ENCODE data around the gene MSMB.
"Not testable (repeated sequence)": the region's sequence is repeated elsewhere in the genome, so short reads cannot be mapped to it uniquely, and the experiment has no call there.

MSMB gene

DNA sequence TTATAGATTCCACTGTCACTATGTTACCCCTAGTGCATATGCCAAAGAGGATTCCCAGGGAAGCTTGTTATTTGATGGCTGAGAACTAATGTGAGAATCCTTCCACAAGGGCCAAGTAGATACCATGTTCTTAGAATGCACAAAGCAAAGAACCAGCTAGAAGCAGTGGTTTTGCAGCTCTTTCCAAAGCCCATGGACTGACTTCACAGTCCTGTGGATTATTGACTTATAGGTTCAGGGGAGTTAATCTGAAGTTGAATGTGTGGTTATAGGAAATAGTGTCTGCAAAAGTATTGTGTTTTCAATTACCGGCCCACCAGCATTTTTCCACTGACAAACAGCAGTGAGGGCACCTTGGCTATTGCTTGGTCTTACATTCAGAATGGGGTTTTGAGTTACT, 45.5 kb downstream of the MSMB start:
- no peaks in the 10 kb centered on the region for H3K9me3 Mint-ChIP-seq
- H3K27ac Mint-ChIP-seq, result no peak overlapping the region
- H3K4me3 Mint-ChIP-seq, result no peak overlapping the region
- intact Hi-C loops (cut with micrococcal nuclease), result no loop called here
- no peaks in the 10 kb centered on the region for H3K27me3 Mint-ChIP-seq
- H3K36me3 Mint-ChIP-seq (ENCODE audit: low read depth), result peaks cover 89% of the 10 kb centered on the region
- H3K4me1 Mint-ChIP-seq (ENCODE audit: low read depth), result no peaks in the 10 kb centered on the region

DNA sequence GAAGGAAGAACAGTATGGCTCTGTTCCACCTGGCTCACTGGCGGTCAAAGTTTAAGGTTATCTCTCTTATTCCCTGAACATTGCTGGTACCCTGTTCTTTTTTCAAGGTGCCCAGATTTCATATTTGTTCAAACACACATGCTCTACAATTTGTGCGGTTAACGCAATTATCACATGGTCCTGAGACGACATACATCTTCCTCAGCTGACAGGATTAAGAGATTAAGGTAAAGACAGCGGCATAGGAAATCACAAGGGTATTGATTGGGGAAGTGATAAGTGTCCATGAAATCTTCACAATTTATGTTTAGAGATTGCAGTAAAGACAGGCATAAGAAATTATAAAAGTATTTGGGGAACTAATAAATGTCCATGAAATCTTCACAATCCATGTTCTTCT, 46.1 kb downstream of the MSMB start:
- H3K4me3 Mint-ChIP-seq; H3K27me3 Mint-ChIP-seq; H3K9me3 Mint-ChIP-seq; H3K4me1 Mint-ChIP-seq (ENCODE audit: low read depth); intact Hi-C loops (cut with micrococcal nuclease); H3K27ac Mint-ChIP-seq: not testable (repeated sequence)
- peaks cover 83% of the 10 kb centered on the region for H3K36me3 Mint-ChIP-seq (ENCODE audit: low read depth)

DNA sequence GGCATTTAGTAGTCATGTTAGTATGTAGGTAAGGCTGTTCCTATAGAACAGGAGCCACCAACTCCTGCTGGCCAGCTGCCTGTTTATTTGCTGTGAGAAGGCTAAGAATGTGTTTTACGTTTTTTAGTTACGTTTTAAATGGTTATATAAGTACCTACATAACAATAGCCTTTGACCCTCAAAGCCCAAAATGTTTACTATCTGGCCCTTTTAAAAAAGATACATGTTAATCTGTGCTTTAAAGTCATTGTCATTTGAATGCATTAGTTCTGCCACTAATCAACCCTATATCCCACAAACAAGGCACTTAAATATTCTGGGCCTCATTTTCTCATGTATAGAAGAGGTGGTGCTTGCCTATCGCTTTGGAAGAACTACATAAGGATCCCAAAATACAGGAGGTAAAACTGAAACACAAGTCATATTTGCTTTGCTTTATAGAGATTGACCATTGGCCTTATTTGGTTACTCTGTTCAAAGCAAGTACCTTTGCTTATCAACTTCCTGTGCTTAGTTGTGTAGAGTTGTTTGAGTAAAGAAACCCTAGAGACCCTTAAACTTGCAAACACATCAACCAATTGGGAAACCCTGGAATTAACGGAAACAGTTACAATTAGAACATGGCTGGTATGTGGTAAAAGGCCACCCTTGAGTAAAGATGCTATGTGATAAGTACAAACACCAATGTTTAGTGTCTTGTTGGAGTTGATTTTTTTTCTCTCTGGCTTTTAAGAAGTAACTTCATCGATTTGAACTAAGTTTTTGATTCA, 47.9 kb downstream of the MSMB start:
- H3K9me3 Mint-ChIP-seq, result no peaks in the 10 kb centered on the region
- H3K27ac Mint-ChIP-seq, result no peak overlapping the region
- peaks cover 77% of the 10 kb centered on the region for H3K36me3 Mint-ChIP-seq (ENCODE audit: low read depth)
- no peaks in the 10 kb centered on the region for H3K27me3 Mint-ChIP-seq
- no peaks in the 10 kb centered on the region for H3K4me1 Mint-ChIP-seq (ENCODE audit: low read depth)
- no peak overlapping the region for H3K4me3 Mint-ChIP-seq
- intact Hi-C loops (cut with micrococcal nuclease), result no loop called here

DNA sequence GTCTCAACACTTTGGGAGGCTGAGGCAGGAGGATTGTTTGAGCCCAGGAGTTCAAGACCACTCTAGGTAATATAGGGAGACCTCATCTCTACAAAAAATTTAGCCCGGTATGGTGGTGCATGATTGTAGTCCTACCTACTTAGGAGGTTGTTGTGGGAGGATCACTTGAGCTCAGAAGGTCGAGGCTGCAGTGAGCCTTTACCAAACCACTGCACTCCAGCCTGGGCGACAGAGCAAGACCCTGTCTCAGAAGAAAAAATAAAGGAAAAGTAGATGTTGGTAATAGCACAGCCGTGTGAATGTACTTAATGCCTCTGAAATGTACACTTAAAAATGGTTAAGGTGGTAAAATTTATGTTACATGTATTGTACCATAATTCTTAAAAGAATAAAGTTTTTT, 48.5 kb downstream of the MSMB start:
- Mint-ChIP-seq H3K9me3 (no peaks in the 10 kb centered on the region), H3K27me3 (no peaks in the 10 kb centered on the region), H3K27ac (no peak overlapping the region), H3K4me3 (no peak overlapping the region), H3K36me3 (ENCODE audit: low read depth) (peaks cover 77% of the 10 kb centered on the region), H3K4me1 (ENCODE audit: low read depth) (no peaks in the 10 kb centered on the region)
- intact Hi-C loops (cut with micrococcal nuclease), result no loop called here

GRCh38 chr10:45985590-45985989, 60.5 kb downstream of the MSMB start:
- H3K36me3 Mint-ChIP-seq (ENCODE audit: low read depth), result peaks cover 55% of the 10 kb centered on the region
- H3K27ac Mint-ChIP-seq; H3K4me1 Mint-ChIP-seq (ENCODE audit: low read depth); H3K4me3 Mint-ChIP-seq; intact Hi-C loops (cut with micrococcal nuclease); H3K9me3 Mint-ChIP-seq; H3K27me3 Mint-ChIP-seq: not testable (repeated sequence)

- H3K4me1 Mint-ChIP-seq (ENCODE audit: low read depth); H3K27ac Mint-ChIP-seq; H3K9me3 Mint-ChIP-seq; H3K27me3 Mint-ChIP-seq; H3K4me3 Mint-ChIP-seq: not testable (repeated sequence)
- intact Hi-C loops (cut with micrococcal nuclease), result loop anchor here (5.0 kb wide), 1 partner anchor 43 kb away; no protein-coding TSS in a partner anchor
- H3K36me3 Mint-ChIP-seq (ENCODE audit: low read depth), result peaks cover 48% of the 10 kb centered on the region
These were observed 61.6 kb downstream of the MSMB start for GRCh38 chr10:45984473-45984872.

DNA sequence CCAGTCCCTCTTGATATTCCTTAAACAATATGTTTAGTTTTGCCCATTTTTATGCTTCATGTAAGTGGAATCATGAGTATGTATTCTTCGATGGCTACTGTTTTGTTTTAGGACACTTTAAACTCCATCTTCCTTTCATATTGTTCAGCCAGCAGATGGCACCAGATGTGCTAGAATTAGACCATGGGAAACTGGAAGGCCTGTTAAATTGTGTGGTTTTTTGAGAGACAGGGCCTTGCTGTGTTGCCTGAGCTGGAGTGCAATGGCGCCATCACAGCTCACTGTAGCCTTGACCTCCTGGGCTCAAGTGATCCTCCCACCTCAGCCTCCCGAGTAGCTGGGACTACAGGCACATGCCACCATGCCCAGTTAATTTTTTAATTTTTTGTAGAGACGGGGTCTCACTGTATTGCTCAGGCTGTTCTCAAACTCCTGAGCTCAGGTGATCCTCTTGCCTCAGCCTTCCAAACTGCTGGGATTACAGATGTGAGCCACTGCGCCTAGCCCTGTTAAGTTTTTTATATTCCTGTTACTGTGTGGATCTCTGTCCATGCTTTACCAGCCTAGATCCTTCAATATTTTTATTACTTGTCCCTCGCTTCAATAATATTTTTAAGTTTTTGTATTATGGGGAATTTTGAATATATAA, 62.4 kb downstream of the MSMB start:
- H3K36me3 Mint-ChIP-seq (ENCODE audit: low read depth), result peaks cover 47% of the 10 kb centered on the region
- not testable (repeated sequence) for H3K27ac Mint-ChIP-seq; H3K4me3 Mint-ChIP-seq; H3K4me1 Mint-ChIP-seq (ENCODE audit: low read depth); H3K27me3 Mint-ChIP-seq; H3K9me3 Mint-ChIP-seq
- intact Hi-C loops (cut with micrococcal nuclease), result loop anchor here (5.0 kb wide), 1 partner anchor 44 kb away; no protein-coding TSS in a partner anchor
